Measurements from ENCODE around the gene RPL36. TPM values are rescaled to one million over a fixed set of nuclear protein-coding genes. Genes with fewer than 3 reads are reported as not detected.

The RPL36 gene
- total and polyA plus RNA-seq, 9 of the 15 experiments (the other 6 are each of a cell fraction or from before 2014, with no cell fraction given) = 350 to 3,412 (median 1,507) TPM

- TF ChIP-seq MXD1 (CRISPR knock-in tag; IDR thresholded peaks at IDR 0.05; ENCODE audit: borderline replicate concordance, poor library complexity, severe bottlenecking) (peak; percentile 87), ZNF253 (CRISPR knock-in tag; conservative IDR thresholded peaks at IDR 0.05) (no peak), NFIX (CRISPR knock-in tag; IDR thresholded peaks at IDR 0.05; ENCODE audit: low read depth) (no peak), RBM15 (IDR thresholded peaks at IDR 0.05; ENCODE audit: insufficient read depth, low read length) (no peak), ZMIZ1 (IDR thresholded peaks at IDR 0.05; ENCODE audit: low read depth in 2 of 2, low read length in 2 of 2) (peak in 1 of 2 experiments; percentile 60; a peak in 1 of 4 replicates), HMG20A (CRISPR knock-in tag; conservative IDR thresholded peaks at IDR 0.05) (no peak), IRF2 (CRISPR knock-in tag; IDR thresholded peaks at IDR 0.05) (no peak), ESRRB (CRISPR knock-in tag; IDR thresholded peaks at IDR 0.05; ENCODE audit: borderline replicate concordance) (no peak), NR0B1 (IDR thresholded peaks at IDR 0.05; ENCODE audit: partially characterized antibody) (no peak), SLC30A9 (CRISPR knock-in tag; IDR thresholded peaks at IDR 0.05) (no peak), POLR3A (IDR thresholded peaks at IDR 0.05; ENCODE audit: borderline replicate concordance, extremely low read depth, insufficient read depth, insufficient read length) (no peak), SMARCC2 (IDR thresholded peaks at IDR 0.05; ENCODE audit: low read depth) (no peak), ZNF696 (CRISPR knock-in tag; conservative IDR thresholded peaks at IDR 0.05) (no peak), LCOR (CRISPR knock-in tag; IDR thresholded peaks at IDR 0.05) (peak; percentile 94), E2F1 (CRISPR knock-in tag; IDR thresholded peaks at IDR 0.05) (no peak), FOXM1 (IDR thresholded peaks at IDR 0.05; ENCODE audit: low read depth) (no peak), FOXM1 (CRISPR knock-in tag; IDR thresholded peaks at IDR 0.05; ENCODE audit: low read depth) (0 out of 2 replicates have a peak, but pooled peaks have one; percentile 10), ZBTB1 (CRISPR knock-in tag; IDR thresholded peaks at IDR 0.05; ENCODE audit: borderline replicate concordance, low read depth) (no peak), PTTG1 (tag; IDR thresholded peaks at IDR 0.05; ENCODE audit: low read depth) (no peak), ZNF165 (CRISPR knock-in tag; IDR thresholded peaks at IDR 0.05; ENCODE audit: borderline replicate concordance) (no peak), NFE2L1 (tag; IDR thresholded peaks at IDR 0.05; ENCODE audit: borderline replicate concordance, low read depth) (no peak)
Observed at GRCh38 chr19:5719961-5720790, 30.1 kb downstream of the RPL36 start, which contains the start of the genes CATSPERD and LONP1 (continued).

All from K562 (cell line).